OCI-LY1 (cell line): ENCODE measurements around the gene GRAMD1B.

Experiments used
- H2AFZ ChIP-seq: fragments of 200-600 bp; sonication (generic), shearing (Covaris generic); 2 replicates; pipeline ENCODE4 v1.6.0; 2014; ENCODE audit warnings: antibody characterized with exemption, mild to moderate bottlenecking, low read length
- H3F3A ChIP-seq: fragments of 200-600 bp; sonication (generic), shearing (Covaris generic); 2 replicates; pipeline ENCODE4 v1.6.0; 2014; ENCODE audit warnings: mild to moderate bottlenecking, antibody characterized with exemption, low read length, moderate library complexity; ENCODE audit not compliant: insufficient read depth
- H3K27ac ChIP-seq: fragments of 200-600 bp; sonication (generic); 2 replicates; pipeline ENCODE4 v1.5.1; 2014; ENCODE audit warnings: low read length, mixed run types, mild to moderate bottlenecking, low read depth; ENCODE audit not compliant: poor library complexity, severe bottlenecking
- H3K27me3 ChIP-seq: fragments of 200-600 bp; sonication (generic); 2 replicates; pipeline ENCODE4 v1.6.0; 2014; ENCODE audit warnings: antibody characterized with exemption, mild to moderate bottlenecking, low read length, moderate library complexity; ENCODE audit not compliant: insufficient read depth
- H3K36me3 ChIP-seq: fragments of 200-600 bp; sonication (generic); 2 replicates; pipeline ENCODE4 v1.6.1; 2014; ENCODE audit warnings: mild to moderate bottlenecking, antibody characterized with exemption, low read length, moderate library complexity, mixed read lengths; ENCODE audit not compliant: insufficient read depth
- H3K4me1 ChIP-seq: fragments of 200-600 bp; sonication (generic); 2 replicates; pipeline ENCODE4 v1.5.1; 2014; ENCODE audit warnings: mild to moderate bottlenecking, low read length, moderate library complexity; ENCODE audit not compliant: insufficient read depth, severe bottlenecking
- H3K4me2 ChIP-seq: fragments of 200-600 bp; sonication (generic), shearing (Covaris generic); 2 replicates; pipeline ENCODE4 v1.6.1; 2014; ENCODE audit warnings: low read length
- H3K4me3 ChIP-seq: fragments of 200-600 bp; sonication (generic); 2 replicates; pipeline ENCODE4 v1.5.1; 2014; ENCODE audit warnings: low read length, low read depth, mild to moderate bottlenecking, mixed read lengths; ENCODE audit not compliant: poor library complexity, severe bottlenecking
- H3K79me2 ChIP-seq: fragments of 200-600 bp; shearing (Covaris generic); 2 replicates; pipeline ENCODE4 v1.6.1; 2016; ENCODE audit warnings: mixed run types, low read length, mixed read lengths; ENCODE audit not compliant: insufficient read depth
- H3K9ac ChIP-seq: fragments of 200-600 bp; sonication (generic), shearing (Covaris generic); 2 replicates; pipeline ENCODE4 v1.6.1; 2014; ENCODE audit warnings: mild to moderate bottlenecking, low read length, mixed read lengths
- H3K9me2 ChIP-seq: fragments of 200-600 bp; sonication (generic), shearing (Covaris generic); 2 replicates; pipeline ENCODE4 v1.6.1; 2014; ENCODE audit warnings: low read depth, mild to moderate bottlenecking, low read length, mixed read lengths
- H3K9me3 ChIP-seq: fragments of 200-600 bp; shearing (Covaris generic); 2 replicates; pipeline ENCODE4 v1.6.1; 2014; ENCODE audit warnings: low read length, mixed read lengths
- H4K20me1 ChIP-seq: fragments of 200-600 bp; sonication (generic), shearing (Covaris generic); 2 replicates; pipeline ENCODE4 v1.6.0; 2016; ENCODE audit warnings: mild to moderate bottlenecking, low read length; ENCODE audit not compliant: insufficient read depth
- EZH2 ChIP-seq: fragments of 200-600 bp; sonication (generic), shearing (Covaris generic); IDR thresholded peaks from 2 replicates; pipeline ENCODE4 v1.8.0; 2017; ENCODE audit warnings: borderline replicate concordance, mixed run types, mild to moderate bottlenecking, antibody characterized with exemption, low read length, moderate library complexity, mixed read lengths
- TF ChIP-seq, protein P1 (sequence below): fragments of 200-600 bp; sonication (generic), shearing (Covaris generic); IDR thresholded peaks from 2 replicates; pipeline ENCODE4 v1.5.1; 2017; ENCODE audit warnings: mild to moderate bottlenecking, antibody characterized with exemption, low read length, moderate library complexity, mixed read lengths

GRAMD1B gene

DNA sequence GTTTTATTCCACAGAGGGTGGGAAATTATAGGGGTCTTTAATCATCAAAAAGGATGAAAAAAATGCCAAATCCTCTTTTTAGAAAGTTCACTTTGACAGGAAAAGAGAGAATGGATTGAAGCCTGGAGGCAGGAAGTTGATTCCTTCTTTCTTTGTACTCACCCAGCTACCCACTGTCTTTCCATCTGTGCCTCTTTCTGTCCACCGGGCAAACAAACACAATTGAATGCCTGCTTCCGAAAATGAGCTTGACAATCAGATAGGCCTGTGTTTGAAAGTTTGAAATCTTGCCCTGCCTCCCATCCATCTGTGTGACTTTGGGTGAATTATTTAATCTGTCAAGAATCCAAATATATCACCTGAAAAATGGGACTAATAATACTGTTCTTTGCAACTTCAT lies 143.2 kb downstream of the GRAMD1B start:
- Histone ChIP-seq H3K79me2 (no peaks in the 10 kb centered on the region), H3K4me2 (no peak overlapping the region), H3K9me3 (no peaks in the 10 kb centered on the region), H3K4me3 (no peak overlapping the region), H2AFZ (no peak overlapping the region), H3K27ac (no peak overlapping the region), H3K36me3 (no peaks in the 10 kb centered on the region), H3K9me2 (no peaks in the 10 kb centered on the region), H3K4me1 (no peaks in the 10 kb centered on the region), H3K27me3 (no peaks in the 10 kb centered on the region), H3K9ac (no peak overlapping the region), H3F3A (no peaks in the 10 kb centered on the region), H4K20me1 (no peaks in the 10 kb centered on the region)
- TF ChIP-seq EZH2, result no peak
- TF ChIP-seq, protein P1, sequence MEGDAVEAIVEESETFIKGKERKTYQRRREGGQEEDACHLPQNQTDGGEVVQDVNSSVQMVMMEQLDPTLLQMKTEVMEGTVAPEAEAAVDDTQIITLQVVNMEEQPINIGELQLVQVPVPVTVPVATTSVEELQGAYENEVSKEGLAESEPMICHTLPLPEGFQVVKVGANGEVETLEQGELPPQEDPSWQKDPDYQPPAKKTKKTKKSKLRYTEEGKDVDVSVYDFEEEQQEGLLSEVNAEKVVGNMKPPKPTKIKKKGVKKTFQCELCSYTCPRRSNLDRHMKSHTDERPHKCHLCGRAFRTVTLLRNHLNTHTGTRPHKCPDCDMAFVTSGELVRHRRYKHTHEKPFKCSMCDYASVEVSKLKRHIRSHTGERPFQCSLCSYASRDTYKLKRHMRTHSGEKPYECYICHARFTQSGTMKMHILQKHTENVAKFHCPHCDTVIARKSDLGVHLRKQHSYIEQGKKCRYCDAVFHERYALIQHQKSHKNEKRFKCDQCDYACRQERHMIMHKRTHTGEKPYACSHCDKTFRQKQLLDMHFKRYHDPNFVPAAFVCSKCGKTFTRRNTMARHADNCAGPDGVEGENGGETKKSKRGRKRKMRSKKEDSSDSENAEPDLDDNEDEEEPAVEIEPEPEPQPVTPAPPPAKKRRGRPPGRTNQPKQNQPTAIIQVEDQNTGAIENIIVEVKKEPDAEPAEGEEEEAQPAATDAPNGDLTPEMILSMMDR, result no peak

DNA sequence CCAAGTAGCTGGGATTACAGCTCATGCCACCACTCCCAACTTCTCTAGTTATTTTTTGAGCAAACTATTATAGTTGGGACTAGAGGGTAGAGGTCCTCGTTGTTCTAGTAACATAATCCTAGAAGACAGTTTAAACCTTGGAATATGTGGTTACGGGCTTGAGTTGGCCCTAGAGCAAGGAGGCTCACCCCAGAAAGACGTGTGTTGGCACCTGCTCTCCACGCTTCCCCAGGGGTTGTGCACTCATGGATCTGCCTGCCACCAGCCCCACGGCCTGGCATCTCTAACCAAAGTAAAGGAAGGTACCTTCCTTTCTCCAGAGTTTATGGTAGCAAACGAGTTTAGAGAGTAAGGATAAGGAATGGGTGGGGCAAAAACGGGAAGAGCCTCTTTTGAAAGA lies 145.4 kb downstream of the GRAMD1B start:
- Histone ChIP-seq H3K27me3 (no peaks in the 10 kb centered on the region), H3K36me3 (no peaks in the 10 kb centered on the region), H3K9me3 (no peaks in the 10 kb centered on the region), H3K9me2 (no peaks in the 10 kb centered on the region), H3K4me3 (no peak overlapping the region), H3K4me1 (no peaks in the 10 kb centered on the region), H3K9ac (no peak overlapping the region), H3K27ac (no peak overlapping the region), H4K20me1 (no peaks in the 10 kb centered on the region), H3K79me2 (no peaks in the 10 kb centered on the region), H2AFZ (no peak overlapping the region), H3K4me2 (no peak overlapping the region), H3F3A (no peaks in the 10 kb centered on the region)
- TF ChIP-seq EZH2, result no peak
- TF ChIP-seq, protein P1, result no peak

- Histone ChIP-seq H3K9me3 (no peaks in the 10 kb centered on the region), H3K9me2 (no peaks in the 10 kb centered on the region), H3K9ac (no peak overlapping the region), H3K36me3 (no peaks in the 10 kb centered on the region), H4K20me1 (no peaks in the 10 kb centered on the region), H3K27me3 (no peaks in the 10 kb centered on the region), H3K27ac (no peak overlapping the region), H3K79me2 (no peaks in the 10 kb centered on the region), H3K4me3 (no peak overlapping the region), H3F3A (no peaks in the 10 kb centered on the region), H3K4me1 (no peaks in the 10 kb centered on the region), H2AFZ (no peak overlapping the region), H3K4me2 (no peak overlapping the region)
- no peak for TF ChIP-seq EZH2
- TF ChIP-seq, protein P1, result no peak
Observed at GRCh38 chr11:123576082-123576481, 146.0 kb downstream of the GRAMD1B start.
